IMR-90 (cell line): ENCODE measurements around the gene TREM2. TPM values are rescaled to one million over a fixed set of nuclear protein-coding genes. Genes with fewer than 3 reads are reported as not detected.

Experiments used
- ATAC-seq: fragments of 200-7000 bp; cut with Tn5 transposase; 2 replicates; pipeline ENCODE4 v1.9.1; 2020; ENCODE audit warnings: low read depth, mild to moderate bottlenecking, moderate library complexity
- BruUV-seq: library from RNA; stranded (reverse); fragments of 400-500 nt; replicated peaks from 2 replicates; lab custom pipeline; 2021; lab: Mats Ljungman, UMichigan
- CTCF ChIA-PET: fragments of 300-600 bp; formaldehyde crosslinking; extraction: SDS; loops from one replicate; lab custom pipeline; 2021; ENCODE audit warnings: antibody characterized with exemption; lab: Yijun Ruan, JAX
- POLR2A ChIA-PET: fragments of 300-600 bp; sonication (Branson Sonifier 250); formaldehyde crosslinking; loops from one replicate; lab custom pipeline; 2022; ENCODE audit warnings: antibody characterized with exemption; ENCODE audit not compliant: unreplicated experiment; lab: Charles Lee
- DNase-seq: peaks from one replicate; pipeline ENCODE4 v3.0.0; 2013
- H2AFZ ChIP-seq: replicated peaks from 2 replicates; pipeline ENCODE3; 2013; ENCODE audit warnings: low read length, mild to moderate bottlenecking; ENCODE audit not compliant: poor library complexity
- H2AK5ac ChIP-seq: 2 replicates; pipeline ENCODE4 v1.6.1; 2013; ENCODE audit warnings: low read depth, low read length, inconsistent platforms
- H2AK9ac ChIP-seq: replicated peaks from 2 replicates; pipeline ENCODE3; 2013; ENCODE audit warnings: mild to moderate bottlenecking, low read depth, low read length, moderate library complexity; ENCODE audit not compliant: poor library complexity
- H2BK120ac ChIP-seq: 2 replicates; pipeline ENCODE4 v1.6.1; 2013; ENCODE audit warnings: low read depth, low read length, inconsistent platforms
- H2BK15ac ChIP-seq: 3 replicates; pipeline ENCODE4 v1.6.1; 2013; ENCODE audit warnings: low read depth, low read length, inconsistent platforms
- H2BK20ac ChIP-seq: 2 replicates; pipeline ENCODE4 v1.6.1; 2013; ENCODE audit warnings: low read depth, mild to moderate bottlenecking, inconsistent platforms, low read length, moderate library complexity
- H2BK5ac ChIP-seq: 2 replicates; pipeline ENCODE4 v1.6.1; 2013; ENCODE audit warnings: mild to moderate bottlenecking, low read depth, low read length, inconsistent platforms; ENCODE audit not compliant: poor library complexity, severe bottlenecking
- H3K14ac ChIP-seq: replicated peaks from 2 replicates; pipeline ENCODE4 v1.6.1; 2013; ENCODE audit warnings: low read depth, low read length, inconsistent platforms
- H3K18ac ChIP-seq: 2 replicates; pipeline ENCODE4 v1.6.1; 2013; ENCODE audit warnings: low read depth, low read length, control low read depth
- H3K23ac ChIP-seq: 2 replicates; pipeline ENCODE4 v1.6.1; 2013; ENCODE audit warnings: low read depth, low read length, inconsistent platforms
- H3K27ac ChIP-seq: 2 replicates; pipeline ENCODE4 v1.5.1; 2013; ENCODE audit warnings: mild to moderate bottlenecking, control low read depth, low read length; ENCODE audit not compliant: insufficient read depth
- H3K27me3 ChIP-seq: 2 replicates; pipeline ENCODE4 v1.6.1; 2013; ENCODE audit warnings: low read length; ENCODE audit not compliant: control insufficient read depth, insufficient read depth
- H3K36me3 ChIP-seq: 2 replicates; pipeline ENCODE4 v1.6.1; 2013; ENCODE audit warnings: low read length, mixed read lengths; ENCODE audit not compliant: control insufficient read depth, insufficient read depth
- H3K4ac ChIP-seq: 2 replicates; pipeline ENCODE4 v1.6.1; 2013; ENCODE audit warnings: low read depth, low read length, inconsistent platforms
- H3K4me1 ChIP-seq: 2 replicates; pipeline ENCODE4 v1.6.1; 2013; ENCODE audit warnings: low read length, mixed read lengths; ENCODE audit not compliant: control insufficient read depth, insufficient read depth
- H3K4me2 ChIP-seq: 2 replicates; pipeline ENCODE4 v1.6.1; 2013; ENCODE audit warnings: low read depth, mild to moderate bottlenecking, control low read depth, low read length, moderate library complexity
- H3K4me3 ChIP-seq: 2 replicates; pipeline ENCODE4 v1.5.1; 2013; ENCODE audit warnings: low read depth, mild to moderate bottlenecking, control low read depth, low read length, moderate library complexity; ENCODE audit not compliant: insufficient read depth
- H3K56ac ChIP-seq: 2 replicates; pipeline ENCODE4 v1.6.1; 2013; ENCODE audit warnings: low read length, inconsistent platforms; ENCODE audit not compliant: insufficient read depth; ENCODE audit errors: extremely low read depth
- H3K79me1 ChIP-seq, 2 experiments: 2 replicates each; pipeline ENCODE4 v1.6.1; 2013; ENCODE audit warnings: low read length in 2 of 2, inconsistent platforms in 1 of 2, low read depth in 1 of 2
- H3K9ac ChIP-seq: 2 replicates; pipeline ENCODE4 v1.6.1; 2013; ENCODE audit warnings: low read depth, low read length, control low read depth
- H3K9me1 ChIP-seq: 2 replicates; pipeline ENCODE4 v1.6.1; 2013; ENCODE audit warnings: low read length, inconsistent platforms; ENCODE audit not compliant: insufficient read depth
- H3K9me3 ChIP-seq: 2 replicates; pipeline ENCODE4 v1.6.1; 2013; ENCODE audit warnings: low read length; ENCODE audit not compliant: control insufficient read depth, insufficient read depth
- H4K20me1 ChIP-seq: 2 replicates; pipeline ENCODE4 v1.6.1; 2013; ENCODE audit warnings: low read length, inconsistent platforms; ENCODE audit not compliant: insufficient read depth
- H4K5ac ChIP-seq: 2 replicates; pipeline ENCODE4 v1.6.1; 2013; ENCODE audit warnings: mild to moderate bottlenecking, low read depth, low read length, control low read depth
- H4K8ac ChIP-seq, 2 experiments: 2 replicates each; pipeline ENCODE4 v1.6.1; 2013; ENCODE audit warnings: low read depth in 2 of 2, low read length in 2 of 2, control low read depth in 1 of 2, inconsistent platforms in 1 of 2
- H4K91ac ChIP-seq: 2 replicates; pipeline ENCODE4 v1.6.1; 2013; ENCODE audit warnings: low read depth, low read length, inconsistent platforms; ENCODE audit not compliant: insufficient read depth
- CEBPB ChIP-seq: IDR thresholded peaks from 2 replicates; pipeline ENCODE4 v1.6.1; 2012; ENCODE audit warnings: low read depth, low read length, improper control_type of control experiment
- CHD1 ChIP-seq: IDR thresholded peaks from 2 replicates; pipeline ENCODE4 v1.6.1; 2012; ENCODE audit warnings: low read depth, low read length, improper control_type of control experiment
- CTCF ChIP-seq: conservative IDR thresholded peaks from 2 replicates; pipeline ENCODE4 v1.5.1; 2012; ENCODE audit warnings: mild to moderate bottlenecking, low read depth, low read length, improper control_type of control experiment
- FOS ChIP-seq: fragments of 150-350 bp; IDR thresholded peaks from 2 replicates; pipeline ENCODE4 v1.6.1; 2016; ENCODE audit warnings: low read depth, low read length
- MAFK ChIP-seq: IDR thresholded peaks from 2 replicates; pipeline ENCODE4 v1.6.1; 2012; ENCODE audit warnings: low read depth, low read length, improper control_type of control experiment
- MAZ ChIP-seq: IDR thresholded peaks from 2 replicates; pipeline ENCODE4 v1.6.1; 2012; ENCODE audit warnings: low read depth, mild to moderate bottlenecking, low read length, improper control_type of control experiment, moderate library complexity, borderline replicate concordance
- MXI1 ChIP-seq: IDR thresholded peaks from 2 replicates; pipeline ENCODE4 v1.6.1; 2012; ENCODE audit warnings: low read depth, mild to moderate bottlenecking, low read length, moderate library complexity, borderline replicate concordance
- NFE2L2 ChIP-seq: fragments of 150-350 bp; IDR thresholded peaks from 2 replicates; pipeline ENCODE4 v1.6.1; 2016; ENCODE audit warnings: low read depth, mild to moderate bottlenecking, low read length
- POLR2A ChIP-seq: IDR thresholded peaks from 2 replicates; pipeline ENCODE4 v1.6.1; 2012; ENCODE audit warnings: mild to moderate bottlenecking, low read depth, low read length
- RAD21 ChIP-seq: IDR thresholded peaks from 2 replicates; pipeline ENCODE4 v1.6.1; 2012; ENCODE audit warnings: low read length, improper control_type of control experiment
- RFX5 ChIP-seq: IDR thresholded peaks from 2 replicates; pipeline ENCODE4 v1.8.0; 2012; ENCODE audit warnings: low read depth, mild to moderate bottlenecking, low read length, moderate library complexity
- SMC3 ChIP-seq: fragments of 150-350 bp; IDR thresholded peaks from 2 replicates; pipeline ENCODE4 v1.6.1; 2016; ENCODE audit warnings: low read depth, mild to moderate bottlenecking, antibody characterized with exemption, low read length, moderate library complexity
- USF2 ChIP-seq: fragments of 150-350 bp; IDR thresholded peaks from 2 replicates; pipeline ENCODE4 v1.6.1; 2017; ENCODE audit warnings: mild to moderate bottlenecking, antibody characterized with exemption, low read length, low read depth
- WGBS, 2 experiments: methylation state at CpG; one replicate each; pipeline versions ENCODE4 v1.1.5 to v1.1.7; 2013; ENCODE audit warnings: missing lambda C conversion rate in 2 of 2; ENCODE audit not compliant: insufficient read length in 1 of 2; ENCODE audit errors: extremely low coverage in 2 of 2; 5-methylcytosine and 5-hydroxymethylcytosine counted together
- dilution Hi-C: fragments of 300-500 bp; cut with HindIII; formaldehyde crosslinking; loops from one replicate; pipeline ENCODE4 v1.14.3; 2018; ENCODE audit warnings: low sequenced_read_pairs; ENCODE audit not compliant: unreplicated experiment
- in situ Hi-C: fragments of 300-500 bp; cut with MboI; formaldehyde crosslinking; loops from 3 replicates; pipeline ENCODE4 v1.14.3; 2019; ENCODE audit warnings: low sequenced_read_pairs, inconsistent platforms, mixed read lengths
- intact Hi-C: fragments of 100-400 bp; cut with micrococcal nuclease; formaldehyde crosslinking; loops from 2 replicates; pipeline ENCODE4 v1.10.0; 2022
- polyA plus RNA-seq, 3 experiments: library from polyadenylated mRNA; depleted of rRNA; stranded (reverse); fragments of >200 nt; gene quantifications; 2 replicates each; pipeline ENCODE4 v1.2.3, GENCODE V29; 2012; ENCODE audit warnings: low replicate concordance in 1 of 3
- total RNA-seq: library from RNA; depleted of rRNA; stranded (reverse); fragments of >200 nt; gene quantifications from 2 replicates; pipeline ENCODE4 v1.2.3, GENCODE V29; 2012

TREM2 gene
- total and polyA plus RNA-seq, 2 of the 4 experiments (the other 2 are of a cell fraction), result not detected

- Histone ChIP-seq H2BK120ac (no peak overlapping the region), H3K27me3 (peaks cover 5% of the 10 kb centered on the region), H3K9me3 (no peaks in the 10 kb centered on the region), H3K27ac (no peak overlapping the region), H3K9me1 (no peaks in the 10 kb centered on the region), H2BK15ac (no peak overlapping the region), H4K20me1 (no peaks in the 10 kb centered on the region), H3K4ac (no peak overlapping the region), H3K4me2 (no peak overlapping the region), H3K56ac (no peak overlapping the region), H2AK5ac (no peak overlapping the region), H4K91ac (no peak overlapping the region), H2BK20ac (no peak overlapping the region), H4K8ac (no peak overlapping the region), H2BK5ac (no peak overlapping the region), H3K79me1 (no peaks in the 10 kb centered on the region), H3K9ac (no peak overlapping the region), H3K14ac (no peak overlapping the region), H3K36me3 (no peaks in the 10 kb centered on the region), H3K4me3 (no peak overlapping the region), H4K5ac (no peak overlapping the region), H3K4me1 (peaks cover 6% of the 10 kb centered on the region; the same call in 1 of the 2 replicates), H2AK9ac (no peak overlapping the region), H3K23ac (no peak overlapping the region), H3K18ac (no peak overlapping the region), H2AFZ (no peak overlapping the region)
- CTCF ChIA-PET, result no interaction called here
- WGBS, 2 experiments, result no CpG with 5 or more reads among the region's 13 CpGs
- dilution Hi-C loops, result no loop called here
- BruUV-seq, result no TSS peak
- DNase-seq, result no peak
- in situ Hi-C loops, result no loop called here
- intact Hi-C loops, result no loop called here
- POLR2A ChIA-PET, result no interaction called here
- no peak for ATAC-seq
- TF ChIP-seq USF2 (no peak), FOS (no peak), SMC3 (no peak), MXI1 (no peak), CHD1 (no peak), POLR2A (no peak), RFX5 (no peak), CTCF (no peak), MAZ (no peak), NFE2L2 (no peak), RAD21 (no peak), MAFK (no peak), CEBPB (no peak)
These were observed 914 bp downstream of the TREM2 start for GRCh38 chr6:41161851-41162552.
